Type B pancreatic cell (in vitro differentiated cells): Measurements from ENCODE around the gene PDCD4. TPM values are rescaled to one million over a fixed set of nuclear protein-coding genes. Genes with fewer than 3 reads are reported as not detected.

Source experiments
- DNase-seq: peaks from one replicate; pipeline ENCODE4 v3.0.0; 2021; ENCODE audit warnings: mixed read lengths; ENCODE audit not compliant: unreplicated experiment; ENCODE audit errors: extremely low spot score
- H3K27ac Mint-ChIP-seq: 2 replicates; pipeline ENCODE4 v1.8.0; 2021; ENCODE audit warnings: mild to moderate bottlenecking, mixed read lengths
- H3K27me3 Mint-ChIP-seq: 2 replicates; pipeline ENCODE4 v1.8.0; 2021; ENCODE audit warnings: mixed read lengths
- H3K36me3 Mint-ChIP-seq: 2 replicates; pipeline ENCODE4 v1.8.0; 2021; ENCODE audit warnings: mixed read lengths
- H3K4me1 Mint-ChIP-seq: one replicate; pipeline ENCODE4 v1.8.0; 2021; ENCODE audit warnings: mixed read lengths; ENCODE audit not compliant: unreplicated experiment
- H3K4me3 Mint-ChIP-seq: 2 replicates; pipeline ENCODE4 v1.8.0; 2021; ENCODE audit warnings: mild to moderate bottlenecking, mixed read lengths
- H3K9me3 Mint-ChIP-seq: 2 replicates; pipeline ENCODE4 v1.8.0; 2021; ENCODE audit warnings: mixed read lengths
- CTCF ChIP-seq: fragments of 200-600 bp; sonication (generic); conservative IDR thresholded peaks from 2 replicates; pipeline ENCODE4 v1.5.0; 2021; ENCODE audit warnings: antibody characterized with exemption, mild to moderate bottlenecking
- total RNA-seq: library from RNA; stranded (reverse); gene quantifications from 2 replicates; pipeline ENCODE4 v1.2.1, GENCODE V29; 2021; ENCODE audit warnings: low replicate concordance

PDCD4 gene
- total RNA-seq, 1 donor from 2014 or later: 122 TPM

GRCh38 chr10:110825508-110825907, 46.2 kb upstream of the PDCD4 start:
- Mint-ChIP-seq H3K4me1 (peaks cover 73% of the 10 kb centered on the region), H3K9me3 (no peaks in the 10 kb centered on the region), H3K36me3 (no peaks in the 10 kb centered on the region), H3K27me3 (no peaks in the 10 kb centered on the region), H3K27ac (no peak overlapping the region), H3K4me3 (no peak overlapping the region)
- DNase-seq: no peak
- TF ChIP-seq CTCF: no peak

GRCh38 chr10:110827410-110827809, 44.3 kb upstream of the PDCD4 start:
- no peaks in the 10 kb centered on the region for H3K27me3 Mint-ChIP-seq
- DNase-seq: no peak
- H3K9me3 Mint-ChIP-seq: no peaks in the 10 kb centered on the region
- peaks cover 66% of the 10 kb centered on the region for H3K4me1 Mint-ChIP-seq
- TF ChIP-seq CTCF: no peak
- no peaks in the 10 kb centered on the region for H3K36me3 Mint-ChIP-seq
- no peak overlapping the region for H3K27ac Mint-ChIP-seq
- no peak overlapping the region for H3K4me3 Mint-ChIP-seq

- no peaks in the 10 kb centered on the region for H3K36me3 Mint-ChIP-seq
- H3K4me1 Mint-ChIP-seq: peaks cover 62% of the 10 kb centered on the region
- H3K4me3 Mint-ChIP-seq: no peak overlapping the region
- H3K27ac Mint-ChIP-seq: no peak overlapping the region
- H3K27me3 Mint-ChIP-seq: no peaks in the 10 kb centered on the region
- no peaks in the 10 kb centered on the region for H3K9me3 Mint-ChIP-seq
- no peak for TF ChIP-seq CTCF
- no peak for DNase-seq
Observed at GRCh38 chr10:110827875-110828274, 43.9 kb upstream of the PDCD4 start.

GRCh38 chr10:110828525-110828924, 43.2 kb upstream of the PDCD4 start:
- Mint-ChIP-seq H3K4me3 (no peak overlapping the region), H3K4me1 (peaks cover 58% of the 10 kb centered on the region), H3K9me3 (no peaks in the 10 kb centered on the region)

GRCh38 chr10:110829721-110830410, 41.9 kb upstream of the PDCD4 start:
- no peaks in the 10 kb centered on the region for H3K9me3 Mint-ChIP-seq
- TF ChIP-seq CTCF: no peak
- H3K4me1 Mint-ChIP-seq: peaks cover 55% of the 10 kb centered on the region
- no peak overlapping the region for H3K27ac Mint-ChIP-seq
- H3K36me3 Mint-ChIP-seq: peaks cover 3% of the 10 kb centered on the region
- DNase-seq: no peak
- no peaks in the 10 kb centered on the region for H3K27me3 Mint-ChIP-seq
- no peak overlapping the region for H3K4me3 Mint-ChIP-seq

More at GRCh38 chr10:110828525-110828924, 43.2 kb upstream of the PDCD4 start:
- DNase-seq: no peak
- H3K27ac Mint-ChIP-seq: no peak overlapping the region
- H3K27me3 Mint-ChIP-seq: no peaks in the 10 kb centered on the region
- no peak for TF ChIP-seq CTCF
- H3K36me3 Mint-ChIP-seq: no peaks in the 10 kb centered on the region
